GM12878 (cell line): Measurements from ENCODE around the gene TYRO3. TPM values are rescaled to one million over a fixed set of nuclear protein-coding genes. Genes with fewer than 3 reads are reported as not detected.

Experiments
- ATAC-seq: fragments of 200-7000 bp; cut with Tn5 transposase; 3 replicates; pipeline ENCODE4 v1.9.1; 2020; ENCODE audit warnings: mild to moderate bottlenecking, moderate library complexity
- BruUV-seq: library from RNA; stranded (reverse); fragments of 400-500 nt; replicated peaks from 2 replicates; lab custom pipeline; 2021; lab: Mats Ljungman, UMichigan
- CTCF ChIA-PET: fragments of 300-600 bp; sonication (Branson Sonifier 250); formaldehyde crosslinking; extraction: SDS; loops from one replicate; lab custom pipeline; 2021; ENCODE audit warnings: inconsistent platforms; lab: Yijun Ruan, JAX
- POLR2A ChIA-PET: fragments of 350-600 bp; formaldehyde crosslinking; extraction: SDS; loops from one replicate; lab custom pipeline; 2021; ENCODE audit warnings: inconsistent platforms; lab: Charles Lee
- RAD21 ChIA-PET: fragments of 300-600 bp; sonication (Branson Sonifier 250); formaldehyde crosslinking; loops from one replicate; lab custom pipeline; 2023; ENCODE audit warnings: antibody characterized with exemption; ENCODE audit not compliant: unreplicated experiment; lab: Charles Lee
- SMC1A ChIA-PET: fragments of 300-600 bp; sonication (Branson Sonifier 250); formaldehyde crosslinking; loops from one replicate; lab custom pipeline; 2023; ENCODE audit not compliant: unreplicated experiment, uncharacterized antibody; lab: Charles Lee
- DNase-seq: peaks from one replicate; pipeline ENCODE4 v3.0.0-alpha.2; 2011; ENCODE audit warnings: low read depth, low spot score
- FAIRE-seq: peaks from 3 replicates; lab custom pipeline; 2011; peaks lifted over from hg19 to GRCh38; lab: Jason Lieb, UNC
- H2AFZ ChIP-seq: 2 replicates; pipeline ENCODE4 v1.6.0; 2011; ENCODE audit warnings: low read depth, low read length, control low read depth; ENCODE audit not compliant: control insufficient read depth
- H3K27ac ChIP-seq: 2 replicates; pipeline ENCODE4 v1.5.1; 2011; ENCODE audit warnings: control low read depth; ENCODE audit not compliant: control insufficient read depth, insufficient read depth
- H3K27me3 ChIP-seq, 2 experiments: replicated peaks in 1 of 2; 2 replicates each; pipeline versions ENCODE4 v1.6.0 to v1.6.1; 2011; ENCODE audit warnings: low read length in 1 of 2; ENCODE audit not compliant: control insufficient read depth in 2 of 2, insufficient read depth in 2 of 2
- H3K36me3 ChIP-seq, 2 experiments: 2 replicates each; pipeline ENCODE4 v1.5.1; 2011; ENCODE audit warnings: low read length in 1 of 2; ENCODE audit not compliant: control insufficient read depth in 2 of 2, insufficient read depth in 2 of 2
- H3K4me1 ChIP-seq: 2 replicates; pipeline ENCODE4 v1.6.1; 2011; ENCODE audit warnings: mild to moderate bottlenecking, low read length, moderate library complexity, mixed read lengths; ENCODE audit not compliant: control insufficient read depth, insufficient read depth
- H3K4me2 ChIP-seq: 2 replicates; pipeline ENCODE4 v1.6.0; 2011; ENCODE audit warnings: control low read depth; ENCODE audit not compliant: control insufficient read depth, insufficient read depth
- H3K4me3 ChIP-seq: fragments of 200-600 bp; sonication (generic); 2 replicates; pipeline ENCODE4 v1.5.1; 2016
- H3K79me2 ChIP-seq: 2 replicates; pipeline ENCODE4 v1.6.0; 2011; ENCODE audit warnings: low read length; ENCODE audit not compliant: control insufficient read depth, insufficient read depth
- H3K9ac ChIP-seq: 2 replicates; pipeline ENCODE4 v1.8.0; 2011; ENCODE audit warnings: low read length, control low read depth, mixed read lengths; ENCODE audit not compliant: control insufficient read depth, insufficient read depth
- H3K9me3 ChIP-seq: replicated peaks from 3 replicates; pipeline ENCODE4 v1.5.1; 2011; ENCODE audit warnings: mild to moderate bottlenecking, low read length; ENCODE audit not compliant: control insufficient read depth, insufficient read depth
- H4K20me1 ChIP-seq: 2 replicates; pipeline ENCODE4 v1.6.0; 2011; ENCODE audit not compliant: control insufficient read depth, insufficient read depth
- CHD4 ChIP-seq: fragments of 200-600 bp; sonication (generic); IDR thresholded peaks from 2 replicates; pipeline ENCODE4 v1.6.1; 2016; ENCODE audit warnings: mild to moderate bottlenecking
- ELK1 ChIP-seq: IDR thresholded peaks from 2 replicates; pipeline ENCODE4 v1.6.1; 2012; ENCODE audit warnings: low read depth, low read length, improper control_type of control experiment
- FOXM1 ChIP-seq: IDR thresholded peaks from 2 replicates; pipeline ENCODE4 v1.6.1; 2012; ENCODE audit warnings: low read depth, mild to moderate bottlenecking, inconsistent platforms, low read length, moderate library complexity
- HSF1 ChIP-seq: fragments of 150-350 bp; IDR thresholded peaks from 2 replicates; pipeline ENCODE4 v1.6.1; 2014; ENCODE audit warnings: mild to moderate bottlenecking, low read depth, low read length
- NFYA ChIP-seq: IDR thresholded peaks from 2 replicates; pipeline ENCODE4 v1.6.1; 2011; ENCODE audit warnings: low read depth, mild to moderate bottlenecking, low read length, improper control_type of control experiment, borderline replicate concordance
- PML ChIP-seq: IDR thresholded peaks from 2 replicates; pipeline ENCODE4 v1.6.1; 2012; ENCODE audit warnings: low read length, inconsistent platforms
- WGBS: methylation state at CpG from one replicate; pipeline ENCODE4 v1.1.6; 2016; ENCODE audit warnings: low lambda C conversion rate; ENCODE audit not compliant: insufficient replicate concordance, insufficient coverage; ENCODE audit errors: missing lambda C conversion rate; 5-methylcytosine and 5-hydroxymethylcytosine counted together
- in situ Hi-C: fragments of 300-500 bp; cut with MboI; formaldehyde crosslinking; loops from 9 replicates; pipeline ENCODE4 v1.14.3; 2018; ENCODE audit warnings: mixed read lengths
- intact Hi-C: fragments of 100-400 bp; cut with micrococcal nuclease; formaldehyde crosslinking; loops from one replicate; pipeline ENCODE4 v1.14.2; 2022; ENCODE audit not compliant: unreplicated experiment
- polyA plus RNA-seq, 11 experiments: library from polyadenylated mRNA; depleted of rRNA in 4 of 11; unstranded in 6 of 11; stranded (reverse) in 5 of 11; fragments of >200 nt; fragmentation: Nextera tagmentation in 4 of 11; fragmentation: Illumina TruSeq in 1 of 11; extraction: Ambion mirVana in 4 of 11; extraction: Trizol in 1 of 11; gene quantifications; 1 replicate in 1 of 11; 2 replicates in 10 of 11; pipeline versions ENCODE4 v1.2.1 to v1.2.3, GENCODE V29; 2011 to 2016; ENCODE audit warnings: inconsistent platforms in 2 of 11, missing spikeins in 2 of 11, low read depth in 1 of 11
- total RNA-seq, 4 experiments: library from RNA; depleted of rRNA in 3 of 4; stranded (reverse); fragments of >200 nt in 3 of 4; fragmentation: Illumina TruSeq in 1 of 4; extraction: Trizol in 1 of 4; gene quantifications; 2 replicates each; pipeline versions ENCODE4 v1.2.1 to v1.2.3, GENCODE V29; 2013 to 2021
- TF ChIP-seq, protein P1 (sequence below): fragments of 450-650 bp; IDR thresholded peaks from 2 replicates; pipeline ENCODE4 v1.6.1; 2017; ENCODE audit warnings: mild to moderate bottlenecking, low read depth, inconsistent platforms; ENCODE audit not compliant: poor library complexity, severe bottlenecking
- TF ChIP-seq, protein P2 (sequence below): fragments of 450-650 bp; IDR thresholded peaks from 2 replicates; pipeline ENCODE4 v1.6.1; 2017; ENCODE audit warnings: mild to moderate bottlenecking
- TF ChIP-seq, protein P3 (sequence below): fragments of 450-650 bp; IDR thresholded peaks from 2 replicates; pipeline ENCODE4 v1.6.1; 2014; ENCODE audit warnings: mild to moderate bottlenecking

Gene TYRO3
- total and polyA plus RNA-seq, 10 of the 15 experiments (the other 5 are each of a cell fraction or from before 2014, with no cell fraction given) = 0.06 to 0.28 (median 0.13) TPM; not detected in 4

- FAIRE-seq (no peak), ATAC-seq (no peak), DNase-seq (no peak)
- Histone ChIP-seq H3K27me3 (no peaks in the 10 kb centered on the region), H3K79me2 (no peaks in the 10 kb centered on the region), H3K9me3 (no peaks in the 10 kb centered on the region), H3K4me2 (no peak overlapping the region), H3K4me3 (no peak overlapping the region), H3K9ac (no peak overlapping the region), H4K20me1 (no peaks in the 10 kb centered on the region), H3K27ac (no peak overlapping the region), H2AFZ (no peak overlapping the region), H3K4me1 (peaks cover 8% of the 10 kb centered on the region), H3K36me3 (no peaks in the 10 kb centered on the region)
- ChIA-PET SMC1A (no interaction called here), CTCF (no interaction called here), RAD21 (no interaction called here), POLR2A (no interaction called here)
- WGBS = 91% methylated on average over 1 of the region's 1 CpG
- TF ChIP-seq, protein P1, sequence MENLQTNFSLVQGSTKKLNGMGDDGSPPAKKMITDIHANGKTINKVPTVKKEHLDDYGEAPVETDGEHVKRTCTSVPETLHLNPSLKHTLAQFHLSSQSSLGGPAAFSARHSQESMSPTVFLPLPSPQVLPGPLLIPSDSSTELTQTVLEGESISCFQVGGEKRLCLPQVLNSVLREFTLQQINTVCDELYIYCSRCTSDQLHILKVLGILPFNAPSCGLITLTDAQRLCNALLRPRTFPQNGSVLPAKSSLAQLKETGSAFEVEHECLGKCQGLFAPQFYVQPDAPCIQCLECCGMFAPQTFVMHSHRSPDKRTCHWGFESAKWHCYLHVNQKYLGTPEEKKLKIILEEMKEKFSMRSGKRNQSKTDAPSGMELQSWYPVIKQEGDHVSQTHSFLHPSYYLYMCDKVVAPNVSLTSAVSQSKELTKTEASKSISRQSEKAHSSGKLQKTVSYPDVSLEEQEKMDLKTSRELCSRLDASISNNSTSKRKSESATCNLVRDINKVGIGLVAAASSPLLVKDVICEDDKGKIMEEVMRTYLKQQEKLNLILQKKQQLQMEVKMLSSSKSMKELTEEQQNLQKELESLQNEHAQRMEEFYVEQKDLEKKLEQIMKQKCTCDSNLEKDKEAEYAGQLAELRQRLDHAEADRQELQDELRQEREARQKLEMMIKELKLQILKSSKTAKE = no peak
- no peak for TF ChIP-seq CHD4
- in situ Hi-C loops = no loop called here
- BruUV-seq = no TSS peak
- intact Hi-C loops = no loop called here
Observed at GRCh38 chr15:41553731-41554130, 5.3 kb upstream of the TYRO3 start.

GRCh38 chr15:41554343-41554742 is 4.7 kb upstream of the TYRO3 start:
- ChIA-PET POLR2A (no interaction called here), RAD21 (no interaction called here), CTCF (interaction anchor here (1.1 to 1.5 kb wide), 2 partner anchors 89 to 108 kb away, joined by 3 to 5 read pairs; no protein-coding TSS in a partner anchor), SMC1A (interaction anchor here (1.2 kb wide), 1 partner anchor 88 kb away, joined by 4 read pairs; no protein-coding TSS in a partner anchor)
- 50% methylated on average over 5 of the region's 5 CpGs for WGBS
- intact Hi-C loops = no loop called here
- H4K20me1 ChIP-seq = no peaks in the 10 kb centered on the region
- BruUV-seq = no TSS peak
- H3K27ac ChIP-seq = no peak overlapping the region
- peaks cover 8% of the 10 kb centered on the region for H3K4me1 ChIP-seq
- no peaks in the 10 kb centered on the region for H3K9me3 ChIP-seq
- no peak for DNase-seq
- H2AFZ ChIP-seq = no peak overlapping the region
- ATAC-seq = no peak
- in situ Hi-C loops = no loop called here
- no peaks in the 10 kb centered on the region for H3K36me3 ChIP-seq
- no peak overlapping the region for H3K9ac ChIP-seq
- H3K27me3 ChIP-seq = no peaks in the 10 kb centered on the region
- H3K4me2 ChIP-seq = no peak overlapping the region
- no peak overlapping the region for H3K4me3 ChIP-seq
- no peaks in the 10 kb centered on the region for H3K79me2 ChIP-seq
- no peak for FAIRE-seq
- no peak for TF ChIP-seq NFYA
- TF ChIP-seq FOXM1 = no peak
- TF ChIP-seq PML = no peak
- TF ChIP-seq, protein P2, sequence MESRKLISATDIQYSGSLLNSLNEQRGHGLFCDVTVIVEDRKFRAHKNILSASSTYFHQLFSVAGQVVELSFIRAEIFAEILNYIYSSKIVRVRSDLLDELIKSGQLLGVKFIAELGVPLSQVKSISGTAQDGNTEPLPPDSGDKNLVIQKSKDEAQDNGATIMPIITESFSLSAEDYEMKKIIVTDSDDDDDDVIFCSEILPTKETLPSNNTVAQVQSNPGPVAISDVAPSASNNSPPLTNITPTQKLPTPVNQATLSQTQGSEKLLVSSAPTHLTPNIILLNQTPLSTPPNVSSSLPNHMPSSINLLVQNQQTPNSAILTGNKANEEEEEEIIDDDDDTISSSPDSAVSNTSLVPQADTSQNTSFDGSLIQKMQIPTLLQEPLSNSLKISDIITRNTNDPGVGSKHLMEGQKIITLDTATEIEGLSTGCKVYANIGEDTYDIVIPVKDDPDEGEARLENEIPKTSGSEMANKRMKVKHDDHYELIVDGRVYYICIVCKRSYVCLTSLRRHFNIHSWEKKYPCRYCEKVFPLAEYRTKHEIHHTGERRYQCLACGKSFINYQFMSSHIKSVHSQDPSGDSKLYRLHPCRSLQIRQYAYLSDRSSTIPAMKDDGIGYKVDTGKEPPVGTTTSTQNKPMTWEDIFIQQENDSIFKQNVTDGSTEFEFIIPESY = no peak
- TF ChIP-seq ELK1 = no peak
- TF ChIP-seq HSF1 = no peak
- TF ChIP-seq, protein P3, sequence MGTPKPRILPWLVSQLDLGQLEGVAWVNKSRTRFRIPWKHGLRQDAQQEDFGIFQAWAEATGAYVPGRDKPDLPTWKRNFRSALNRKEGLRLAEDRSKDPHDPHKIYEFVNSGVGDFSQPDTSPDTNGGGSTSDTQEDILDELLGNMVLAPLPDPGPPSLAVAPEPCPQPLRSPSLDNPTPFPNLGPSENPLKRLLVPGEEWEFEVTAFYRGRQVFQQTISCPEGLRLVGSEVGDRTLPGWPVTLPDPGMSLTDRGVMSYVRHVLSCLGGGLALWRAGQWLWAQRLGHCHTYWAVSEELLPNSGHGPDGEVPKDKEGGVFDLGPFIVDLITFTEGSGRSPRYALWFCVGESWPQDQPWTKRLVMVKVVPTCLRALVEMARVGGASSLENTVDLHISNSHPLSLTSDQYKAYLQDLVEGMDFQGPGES = no peak
